H9 (cell line): ENCODE measurements around the gene TMCO4. TPM values are rescaled to one million over a fixed set of nuclear protein-coding genes. Genes with fewer than 3 reads are reported as not detected.

Experiments used
- DNase-seq: peaks from one replicate; pipeline ENCODE4 v3.0.0-alpha.2; 2017
- H2AFZ ChIP-seq: one replicate; pipeline ENCODE4 v1.6.1; 2013; ENCODE audit warnings: mild to moderate bottlenecking, low read length, control low read depth, moderate library complexity
- H2AK5ac ChIP-seq: 2 replicates; pipeline ENCODE4 v1.6.1; 2013; ENCODE audit warnings: low read length, control low read depth, mixed read lengths; ENCODE audit not compliant: insufficient read length
- H2BK120ac ChIP-seq: one replicate; pipeline ENCODE4 v1.6.1; 2013; ENCODE audit warnings: low read depth, mild to moderate bottlenecking, low read length, control low read depth, inconsistent platforms; ENCODE audit not compliant: poor library complexity, severe bottlenecking
- H2BK12ac ChIP-seq: 2 replicates; pipeline ENCODE4 v1.6.1; 2013; ENCODE audit warnings: low read length, control low read depth, mixed read lengths, low read depth; ENCODE audit not compliant: insufficient read length
- H2BK15ac ChIP-seq: 2 replicates; pipeline ENCODE4 v1.6.1; 2013; ENCODE audit warnings: low read depth, low read length, control low read depth
- H2BK20ac ChIP-seq: one replicate; pipeline ENCODE4 v1.6.1; 2013; ENCODE audit warnings: low read depth, mild to moderate bottlenecking, low read length, control low read depth, inconsistent platforms; ENCODE audit not compliant: poor library complexity, severe bottlenecking
- H2BK5ac ChIP-seq: 2 replicates; pipeline ENCODE4 v1.6.1; 2013; ENCODE audit warnings: low read length, control low read depth, mixed read lengths; ENCODE audit not compliant: insufficient read length
- H3K14ac ChIP-seq: 2 replicates; pipeline ENCODE4 v1.6.1; 2013; ENCODE audit warnings: low read length, control low read depth; ENCODE audit not compliant: insufficient read depth
- H3K18ac ChIP-seq: 2 replicates; pipeline ENCODE4 v1.6.1; 2013; ENCODE audit warnings: low read depth, mild to moderate bottlenecking, mixed read lengths, low read length, control low read depth; ENCODE audit not compliant: insufficient read length
- H3K23ac ChIP-seq: 2 replicates; pipeline ENCODE4 v1.6.1; 2013; ENCODE audit warnings: low read length, control low read depth, mixed read lengths, low read depth; ENCODE audit not compliant: insufficient read length
- H3K23me2 ChIP-seq: 2 replicates; pipeline ENCODE4 v1.6.1; 2013; ENCODE audit warnings: low read depth, mild to moderate bottlenecking, mixed read lengths, low read length, control low read depth; ENCODE audit not compliant: insufficient read length, poor library complexity, severe bottlenecking
- H3K27ac ChIP-seq: 2 replicates; pipeline ENCODE4 v1.5.1; 2013; ENCODE audit warnings: low read length, control low read depth, mixed read lengths, low read depth; ENCODE audit not compliant: insufficient read length
- H3K27me3 ChIP-seq: 2 replicates; pipeline ENCODE4 v1.6.1; 2013; ENCODE audit warnings: low read length, control low read depth, inconsistent platforms; ENCODE audit not compliant: insufficient read depth
- H3K4ac ChIP-seq: 2 replicates; pipeline ENCODE4 v1.6.1; 2013; ENCODE audit warnings: low read depth, mild to moderate bottlenecking, control low read depth, inconsistent platforms, low read length, moderate library complexity
- H3K4me1 ChIP-seq: 2 replicates; pipeline ENCODE4 v1.6.1; 2013; ENCODE audit warnings: low read length, control low read depth, inconsistent platforms; ENCODE audit not compliant: insufficient read depth
- H3K4me2 ChIP-seq: 2 replicates; pipeline ENCODE4 v1.6.1; 2013; ENCODE audit warnings: low read length, control low read depth, mixed read lengths; ENCODE audit not compliant: insufficient read length, insufficient read depth
- H3K56ac ChIP-seq: 2 replicates; pipeline ENCODE4 v1.6.1; 2013; ENCODE audit warnings: low read depth, mild to moderate bottlenecking, mixed read lengths, low read length, control low read depth; ENCODE audit not compliant: insufficient read length
- H3K79me1 ChIP-seq: 2 replicates; pipeline ENCODE4 v1.6.1; 2013; ENCODE audit warnings: low read depth, mild to moderate bottlenecking, moderate library complexity, low read length, control low read depth, inconsistent platforms; ENCODE audit not compliant: insufficient read depth, poor library complexity, severe bottlenecking
- H3K79me2 ChIP-seq: 2 replicates; pipeline ENCODE4 v1.6.1; 2013; ENCODE audit warnings: low read length, control low read depth, inconsistent platforms; ENCODE audit not compliant: insufficient read depth
- H3K9ac ChIP-seq: 2 replicates; pipeline ENCODE4 v1.6.1; 2013; ENCODE audit warnings: low read length, control low read depth, mixed read lengths; ENCODE audit not compliant: insufficient read length; ENCODE audit errors: extremely low read depth
- H3K9me3 ChIP-seq: one replicate; pipeline ENCODE4 v1.6.1; 2013; ENCODE audit warnings: low read depth, low read length, inconsistent platforms; ENCODE audit not compliant: control insufficient read depth
- H3T11ph ChIP-seq: one replicate; pipeline ENCODE4 v1.6.1; 2013; ENCODE audit warnings: mild to moderate bottlenecking, low read length, control low read depth, inconsistent platforms
- H4K20me1 ChIP-seq: one replicate; pipeline ENCODE4 v1.6.1; 2013; ENCODE audit not compliant: control insufficient read depth, insufficient read length, insufficient read depth
- H4K5ac ChIP-seq: 2 replicates; pipeline ENCODE4 v1.6.1; 2013; ENCODE audit warnings: low read depth, mild to moderate bottlenecking, mixed read lengths, low read length, control low read depth; ENCODE audit not compliant: insufficient read length
- H4K8ac ChIP-seq: replicated peaks from 2 replicates; pipeline ENCODE4 v1.6.1; 2013; ENCODE audit warnings: low read length, control low read depth, mixed read lengths, low read depth; ENCODE audit not compliant: insufficient read length
- H4K91ac ChIP-seq: 2 replicates; pipeline ENCODE4 v1.6.1; 2013; ENCODE audit warnings: low read depth, mild to moderate bottlenecking, moderate library complexity, mixed read lengths, low read length, control low read depth; ENCODE audit not compliant: insufficient read length
- H3K27ac Mint-ChIP-seq, 3 experiments: 2 replicates in 2 of 3; 3 replicates in 1 of 3; pipeline ENCODE4 v1.8.0; 2020 to 2021; ENCODE audit warnings: mixed read lengths in 3 of 3, mild to moderate bottlenecking in 1 of 3, moderate library complexity in 1 of 3
- H3K27me3 Mint-ChIP-seq: 2 replicates; pipeline ENCODE4 v1.8.0; 2021; ENCODE audit warnings: low read depth, mild to moderate bottlenecking, moderate library complexity, mixed read lengths
- H3K36me3 Mint-ChIP-seq, 3 experiments: 2 replicates in 2 of 3; 3 replicates in 1 of 3; pipeline ENCODE4 v1.8.0; 2020 to 2021; ENCODE audit warnings: low read depth in 3 of 3, mixed read lengths in 3 of 3; ENCODE audit not compliant: insufficient read depth in 1 of 3
- H3K4me1 Mint-ChIP-seq, 2 experiments: 2 replicates each; pipeline ENCODE4 v1.8.0; 2020; ENCODE audit warnings: mixed read lengths in 2 of 2
- H3K4me3 Mint-ChIP-seq, 2 experiments: 2 replicates in 1 of 2; 3 replicates in 1 of 2; pipeline ENCODE4 v1.8.0; 2020 to 2021; ENCODE audit warnings: mild to moderate bottlenecking in 2 of 2, mixed read lengths in 2 of 2, moderate library complexity in 1 of 2
- H3K9me3 Mint-ChIP-seq, 2 experiments: 2 replicates in 1 of 2; 3 replicates in 1 of 2; pipeline ENCODE4 v1.8.0; 2020; ENCODE audit warnings: mild to moderate bottlenecking in 2 of 2, mixed read lengths in 2 of 2, moderate library complexity in 1 of 2
- CTCF ChIP-seq: fragments of 200-600 bp; sonication (generic); conservative IDR thresholded peaks from 3 replicates; pipeline ENCODE4 v1.8.0; 2021; ENCODE audit warnings: antibody characterized with exemption, mild to moderate bottlenecking
- WGBS: extraction: QIAGEN DNeasy Blood & Tissue Kit; methylation state at CpG from one replicate; pipeline ENCODE4 v1.1.7; 2013; ENCODE audit warnings: missing lambda C conversion rate, low lambda C conversion rate, mixed read lengths; ENCODE audit not compliant: insufficient read length; ENCODE audit errors: extremely low coverage; 5-methylcytosine and 5-hydroxymethylcytosine counted together
- total RNA-seq: library from RNA; stranded (reverse); gene quantifications from 2 replicates; pipeline ENCODE4 v1.2.1, GENCODE V29; 2021

TMCO4 gene
- total RNA-seq, 1 experiment from 2014 or later, result 4.0 TPM

- Histone ChIP-seq H3K14ac (no peak overlapping the region; the same call in 1 of the 2 replicates), H3K23me2 (no peaks in the 10 kb centered on the region), H3T11ph (no peak overlapping the region), H3K56ac (no peak overlapping the region), H3K4me2 (no peak overlapping the region), H2AK5ac (no peak overlapping the region), H4K20me1 (no peaks in the 10 kb centered on the region), H4K8ac (no peak overlapping the region), H3K79me1 (no peaks in the 10 kb centered on the region), H3K27me3 (no peaks in the 10 kb centered on the region), H3K79me2 (no peaks in the 10 kb centered on the region), H3K9me3 (no peaks in the 10 kb centered on the region), H2BK5ac (no peak overlapping the region), H2AFZ (no peak overlapping the region), H2BK120ac (no peak overlapping the region), H3K4ac (no peak overlapping the region), H2BK15ac (no peak overlapping the region), H3K4me1 (no peaks in the 10 kb centered on the region), H4K91ac (no peak overlapping the region), H3K18ac (no peak overlapping the region), H2BK20ac (no peak overlapping the region), H4K5ac (no peak overlapping the region), H3K27ac (no peak overlapping the region), H2BK12ac (no peak overlapping the region), H3K9ac (no peak overlapping the region), H3K23ac (no peak overlapping the region)
- H3K27ac Mint-ChIP-seq, result no peak overlapping the region
- no CpG with 5 or more reads among the region's 1 CpG for WGBS
- H3K36me3 Mint-ChIP-seq, result no peaks in the 10 kb centered on the region; a peak in 1 of 7 replicates
- no peak overlapping the region for H3K4me3 Mint-ChIP-seq
- DNase-seq, result no peak
- TF ChIP-seq CTCF, result no peak
- H3K9me3 Mint-ChIP-seq, result peaks cover 0 to 6% of the 10 kb centered on the region in 2 experiments; a peak in 2 of 5 replicates
- H3K27me3 Mint-ChIP-seq, result peaks cover 13% of the 10 kb centered on the region
- peaks cover 3% of the 10 kb centered on the region in 2 experiments; a peak in 1 of 4 replicates for H3K4me1 Mint-ChIP-seq
Measured at GRCh38 chr1:19759740-19760089, 40.0 kb downstream of the TMCO4 start.
